Adrenal gland (tissue), 5 donors: Measurements from ENCODE around the gene STK25.

Experiments used
- CTCF ChIP-seq, 6 experiments: fragments of 450-650 bp in 4 of 6; fragments of 200-600 bp in 2 of 6; sonication (generic) in 1 of 6; IDR thresholded peaks; 1 replicate in 5 of 6; 2 replicates in 1 of 6; pipeline versions ENCODE4 v1.5.1 to v1.8.0; 2016 to 2021; ENCODE audit warnings: antibody characterized with exemption in 6 of 6, mild to moderate bottlenecking in 2 of 6, moderate library complexity in 1 of 6
- POLR2A ChIP-seq, 2 donors: fragments of 450-650 bp; IDR thresholded peaks; one replicate each; pipeline ENCODE4 v1.6.1; 2017; ENCODE audit warnings: antibody characterized with exemption in 2 of 2, mild to moderate bottlenecking in 2 of 2, moderate library complexity in 1 of 2
- donor health status: DM: no; HTN: no; CAD: no.

GRCh38 chr2:241491549-241492173, 16.7 kb downstream of the STK25 start:
- TF ChIP-seq CTCF (IDR thresholded peaks at IDR 0.05) (no peak), POLR2A (IDR thresholded peaks at IDR 0.05) (no peak)
